ENCODE measurements around the gene ROBO2.
"Not testable (repeated sequence)": the region's sequence is repeated elsewhere in the genome, so short reads cannot be mapped to it uniquely, and the experiment has no call there.

Gene ROBO2

GRCh38 chr3:77404871-77405270 is 365.0 kb downstream of the ROBO2 start:
- no peak overlapping the region for H3K4me3 ChIP-seq (ENCODE audit: low read depth, low read length)
- TF ChIP-seq CTCF (IDR thresholded peaks at IDR 0.05; ENCODE audit: borderline replicate concordance, insufficient read depth, low read depth, low read length): no peak

DNA sequence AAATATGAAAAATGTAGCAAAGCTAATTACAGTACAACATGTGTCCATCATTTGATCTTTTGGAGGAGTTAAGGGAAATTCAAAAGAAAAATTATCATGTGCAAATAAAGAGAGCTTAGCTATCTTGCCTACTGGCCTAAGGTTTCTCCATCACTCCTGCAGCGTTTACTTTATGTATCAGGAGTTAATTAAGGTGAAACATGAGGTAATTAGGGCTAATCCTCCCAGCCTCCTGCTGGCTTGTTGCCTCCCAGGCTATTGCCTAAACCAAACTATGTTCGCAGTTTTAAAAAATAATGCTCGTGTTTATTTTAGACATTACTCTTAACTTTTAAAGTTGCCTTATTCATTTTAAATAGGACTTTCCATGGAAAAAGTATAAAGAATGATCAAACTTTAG is 367.5 kb downstream of the ROBO2 start:
- TF ChIP-seq CTCF (IDR thresholded peaks at IDR 0.05; ENCODE audit: borderline replicate concordance, insufficient read depth, low read depth, low read length): no peak

DNA sequence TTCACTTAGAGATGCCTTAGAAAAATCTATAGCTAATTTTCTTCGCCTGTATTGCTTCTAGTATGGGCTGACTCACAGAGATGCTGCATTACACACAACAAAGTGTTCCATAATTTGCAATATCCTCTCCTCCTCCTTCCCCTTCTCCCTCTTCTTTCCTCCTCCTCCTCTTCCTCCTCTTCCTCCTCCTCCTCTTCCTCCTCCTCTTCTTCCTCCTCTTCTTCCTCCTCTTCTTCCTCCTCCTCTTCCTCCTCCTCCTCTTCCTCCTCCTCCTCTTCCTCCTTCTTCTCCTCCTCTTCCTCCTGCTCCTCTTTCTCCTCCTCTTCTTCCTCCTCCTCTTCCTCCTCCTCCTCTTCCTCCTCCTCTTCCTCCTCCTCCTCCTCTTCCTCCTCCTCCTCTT is 370.4 kb downstream of the ROBO2 start:
- H3K4me3 ChIP-seq (ENCODE audit: low read depth, low read length): not testable (repeated sequence)

More for the DNA sequence above, 367.5 kb downstream of the ROBO2 start:
- H3K4me3 ChIP-seq (ENCODE audit: low read depth, low read length): no peak overlapping the region

DNA sequence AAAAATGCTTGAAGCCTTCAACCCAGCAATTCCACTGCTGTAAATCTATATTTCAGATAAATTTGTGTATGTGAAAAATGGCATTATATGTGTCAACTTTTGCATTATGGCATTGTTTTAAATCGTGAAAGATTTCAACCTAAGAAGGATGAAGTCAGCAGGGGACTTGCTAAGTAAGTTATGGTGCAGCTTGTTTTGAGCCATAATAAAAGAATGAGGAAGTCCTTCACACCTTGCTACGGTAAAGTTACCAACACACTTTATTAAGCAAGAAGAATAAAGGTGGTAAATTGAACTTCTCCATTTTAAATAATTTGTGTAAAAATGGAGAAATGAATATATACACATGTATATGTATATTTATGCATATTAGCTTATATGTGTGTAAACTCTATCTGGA is 371.4 kb downstream of the ROBO2 start:
- H3K4me3 ChIP-seq (ENCODE audit: low read depth, low read length): no peak overlapping the region
- no peak for TF ChIP-seq CTCF (IDR thresholded peaks at IDR 0.05; ENCODE audit: borderline replicate concordance, insufficient read depth, low read depth, low read length)

GRCh38 chr3:77412021-77412438 is 372.1 kb downstream of the ROBO2 start:
- no peak overlapping the region for H3K4me3 ChIP-seq (ENCODE audit: low read depth, low read length)
- TF ChIP-seq CTCF (IDR thresholded peaks at IDR 0.05; ENCODE audit: borderline replicate concordance, insufficient read depth, low read depth, low read length): no peak

DNA sequence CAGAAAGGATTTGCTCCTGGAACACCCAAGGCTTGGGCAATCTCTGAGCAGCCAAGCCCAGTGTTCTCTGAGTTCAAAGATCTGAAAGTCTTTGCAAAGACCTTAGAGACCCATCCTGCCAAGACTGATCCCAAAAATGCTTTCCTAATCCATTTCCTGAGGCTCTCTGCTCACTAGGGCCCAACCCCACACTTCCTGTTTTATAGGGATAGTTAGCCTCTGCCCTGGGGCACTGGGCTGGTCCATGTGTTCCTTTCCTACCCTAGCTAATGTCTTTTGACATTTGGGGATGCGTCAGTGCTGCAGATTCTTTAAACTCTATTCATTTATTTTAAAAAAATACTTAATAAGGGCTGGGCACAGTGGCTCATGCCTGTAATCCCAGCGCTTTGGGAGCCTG is 372.7 kb downstream of the ROBO2 start:
- TF ChIP-seq CTCF (IDR thresholded peaks at IDR 0.05; ENCODE audit: borderline replicate concordance, insufficient read depth, low read depth, low read length): no peak
- H3K4me3 ChIP-seq (ENCODE audit: low read depth, low read length): no peak overlapping the region

DNA sequence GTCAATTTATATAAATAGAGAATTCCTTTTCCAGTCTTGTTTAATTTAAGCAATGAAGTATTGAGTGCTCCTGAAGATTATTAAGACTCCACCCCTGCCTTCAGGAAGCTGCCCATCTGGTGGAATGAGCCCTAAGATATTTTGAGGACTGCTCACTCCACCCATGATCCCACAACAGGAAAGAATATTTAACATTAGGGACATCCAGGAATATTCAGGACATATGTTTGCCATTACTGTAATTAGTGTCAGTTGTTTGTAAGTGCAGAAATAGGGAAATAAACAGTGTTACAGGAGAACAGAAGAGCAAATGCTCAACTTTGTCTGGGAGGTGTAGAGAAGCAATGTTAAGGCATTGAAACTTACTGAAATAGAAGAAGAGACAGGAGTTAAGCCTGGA is 375.0 kb downstream of the ROBO2 start:
- no peak for TF ChIP-seq CTCF (IDR thresholded peaks at IDR 0.05; ENCODE audit: borderline replicate concordance, insufficient read depth, low read depth, low read length)
- no peak overlapping the region for H3K4me3 ChIP-seq (ENCODE audit: low read depth, low read length)

- H3K4me3 ChIP-seq (ENCODE audit: low read depth, low read length): no peak overlapping the region
- no peak for TF ChIP-seq CTCF (IDR thresholded peaks at IDR 0.05; ENCODE audit: borderline replicate concordance, insufficient read depth, low read depth, low read length)
These were observed 380.4 kb downstream of the ROBO2 start for GRCh38 chr3:77420336-77420735.

Data from GM12875 (cell line).